Adrenal gland (tissue), 5 donors: ENCODE results near the gene CLEC16A.

Source experiments
- CTCF ChIP-seq, 6 experiments: fragments of 450-650 bp in 4 of 6; fragments of 200-600 bp in 2 of 6; sonication (generic) in 1 of 6; IDR thresholded peaks; 1 replicate in 5 of 6; 2 replicates in 1 of 6; pipeline versions ENCODE4 v1.5.1 to v1.8.0; 2016 to 2021; ENCODE audit warnings: antibody characterized with exemption in 6 of 6, mild to moderate bottlenecking in 2 of 6, moderate library complexity in 1 of 6
- POLR2A ChIP-seq, 2 donors: fragments of 450-650 bp; IDR thresholded peaks; one replicate each; pipeline ENCODE4 v1.6.1; 2017; ENCODE audit warnings: antibody characterized with exemption in 2 of 2, mild to moderate bottlenecking in 2 of 2, moderate library complexity in 1 of 2
- donor health status: DM: no; HTN: no; CAD: no.

DNA sequence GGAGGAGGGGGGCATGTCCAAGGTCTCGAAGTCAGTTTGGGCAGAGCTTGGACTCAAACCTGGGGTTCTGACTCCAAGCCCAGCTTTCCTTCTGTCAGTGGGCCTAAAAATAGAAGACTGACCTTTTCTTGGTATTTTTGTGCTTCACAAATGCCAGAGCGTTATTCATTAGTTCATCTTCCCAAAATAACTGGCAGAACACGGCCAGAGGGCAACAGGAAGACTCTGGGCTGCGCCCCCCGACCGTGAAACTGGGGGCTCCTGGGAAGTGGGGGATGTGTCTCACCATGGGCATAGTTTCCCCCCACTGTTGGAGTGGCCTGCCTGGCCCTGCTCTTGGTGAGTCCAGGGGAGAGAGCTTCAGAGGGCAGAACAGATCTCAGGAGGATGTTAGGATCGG lies 217.6 kb downstream of the CLEC16A start:
- TF ChIP-seq CTCF (IDR thresholded peaks at IDR 0.05) (no peak), POLR2A (IDR thresholded peaks at IDR 0.05) (no peak)
